SK-N-SH (cell line): ENCODE measurements around the gene SYNE2. TPM values are rescaled to one million over a fixed set of nuclear protein-coding genes. Genes with fewer than 3 reads are reported as not detected.
A peak's percentile ranks its signal among the peaks of the same experiment; 100 is the strongest.

Experiments used
- CTCF ChIA-PET: fragments of 300-600, 350-600 bp; formaldehyde crosslinking; extraction: SDS; loops from one replicate; lab custom pipeline; 2021; lab: Yijun Ruan, JAX
- POLR2A ChIA-PET: fragments of 350-600 bp; sonication (Branson Sonifier 250); formaldehyde crosslinking; extraction: SDS; loops from one replicate; lab custom pipeline; 2020; ENCODE audit warnings: antibody characterized with exemption, inconsistent platforms; lab: Yijun Ruan, JAX
- DNase-seq: peaks from one replicate; pipeline ENCODE4 v3.0.0; 2012
- H2AFZ ChIP-seq: fragments of 200-600 bp; sonication (generic); 2 replicates; pipeline ENCODE4 v1.8.1; 2016; ENCODE audit warnings: antibody characterized with exemption, mild to moderate bottlenecking, low read depth
- H3F3A ChIP-seq: fragments of 200-600 bp; sonication (generic); replicated peaks from 2 replicates; pipeline ENCODE3; 2016; ENCODE audit warnings: antibody characterized with exemption, mild to moderate bottlenecking; ENCODE audit not compliant: insufficient read depth
- H3K27ac ChIP-seq, 2 experiments: fragments of 200-500 bp in 1 of 2; fragments of 200-600 bp in 1 of 2; sonication (Bioruptor generic) in 1 of 2; sonication (generic), shearing (Covaris generic) in 1 of 2; 2 replicates each; pipeline versions ENCODE4 v1.5.1 to v1.6.1; 2014 to 2016; ENCODE audit warnings: low read depth in 2 of 2, inconsistent platforms in 1 of 2, low read length in 1 of 2, mild to moderate bottlenecking in 1 of 2, mixed read lengths in 1 of 2
- H3K27me3 ChIP-seq: fragments of 200-600 bp; sonication (generic), shearing (Covaris generic); 2 replicates; pipeline ENCODE4 v1.6.1; 2016; ENCODE audit warnings: mixed run types; ENCODE audit not compliant: insufficient read depth
- H3K36me3 ChIP-seq, 2 experiments: fragments of 200-500 bp in 1 of 2; fragments of 200-600 bp in 1 of 2; sonication (Bioruptor generic) in 1 of 2; sonication (generic) in 1 of 2; replicated peaks in 1 of 2; 2 replicates each; pipeline versions ENCODE3 to v1.5.1; 2014 to 2016; ENCODE audit warnings: low read length in 1 of 2, mild to moderate bottlenecking in 1 of 2; ENCODE audit not compliant: insufficient read depth in 2 of 2, control insufficient read depth in 1 of 2
- H3K4me1 ChIP-seq, 2 experiments: fragments of 200-500 bp in 1 of 2; fragments of 200-600 bp in 1 of 2; sonication (Bioruptor generic) in 1 of 2; sonication (generic), shearing (Covaris generic) in 1 of 2; 2 replicates each; pipeline versions ENCODE4 v1.5.1 to v1.6.1; 2014 to 2016; ENCODE audit warnings: low read depth in 1 of 2, low read length in 1 of 2, mixed run types in 1 of 2; ENCODE audit not compliant: insufficient read depth in 2 of 2, control insufficient read depth in 1 of 2
- H3K4me2 ChIP-seq: fragments of 200-600 bp; sonication (generic), shearing (Covaris generic); 2 replicates; pipeline ENCODE4 v1.6.1; 2017; ENCODE audit warnings: mixed run types
- H3K4me3 ChIP-seq, 2 experiments: fragments of 200-500 bp in 1 of 2; fragments of 200-600 bp in 1 of 2; sonication (Bioruptor generic) in 1 of 2; sonication (generic), shearing (Covaris generic) in 1 of 2; 2 replicates each; pipeline versions ENCODE4 v1.5.1 to v1.8.1; 2014 to 2016; ENCODE audit warnings: low read depth in 2 of 2, inconsistent platforms in 1 of 2, low read length in 1 of 2, mild to moderate bottlenecking in 1 of 2, mixed read lengths in 1 of 2, moderate library complexity in 1 of 2
- H3K79me2 ChIP-seq: fragments of 200-600 bp; sonication (generic); 2 replicates; pipeline ENCODE4 v1.8.1; 2017; ENCODE audit warnings: mild to moderate bottlenecking; ENCODE audit not compliant: insufficient read depth
- H3K9ac ChIP-seq: fragments of 200-600 bp; sonication (generic); 2 replicates; pipeline ENCODE4 v1.6.1; 2017; ENCODE audit warnings: mixed run types
- H3K9me2 ChIP-seq: fragments of 200-600 bp; sonication (generic); 2 replicates; pipeline ENCODE4 v1.6.1; 2017; ENCODE audit warnings: mixed run types
- H3K9me3 ChIP-seq: fragments of 200-600 bp; sonication (generic); 2 replicates; pipeline ENCODE4 v1.6.1; 2017; ENCODE audit warnings: mixed run types, mild to moderate bottlenecking, moderate library complexity
- H4K20me1 ChIP-seq: fragments of 200-600 bp; sonication (generic); 2 replicates; pipeline ENCODE4 v1.6.1; 2017; ENCODE audit warnings: mild to moderate bottlenecking, mixed run types; ENCODE audit not compliant: insufficient read depth
- CHD2 ChIP-seq: fragments of 150-350 bp; IDR thresholded peaks from 2 replicates; pipeline ENCODE4 v1.6.1; 2018; ENCODE audit warnings: low read length; ENCODE audit not compliant: partially characterized antibody
- ELF1 ChIP-seq: IDR thresholded peaks from 2 replicates; pipeline ENCODE4 v1.4.0; 2012
- FOXJ3 ChIP-seq: sonication (generic); formaldehyde crosslinking; IDR thresholded peaks from 2 replicates; pipeline ENCODE4 v1.5.1; 2020; ENCODE audit warnings: mild to moderate bottlenecking, missing genetic modification reagents
- FOXM1 ChIP-seq: IDR thresholded peaks from 2 replicates; pipeline ENCODE4 v1.4.0; 2012; ENCODE audit warnings: low read depth, mild to moderate bottlenecking
- JUND ChIP-seq: IDR thresholded peaks from 2 replicates; pipeline ENCODE4 v1.4.0; 2012
- MAX ChIP-seq: IDR thresholded peaks from 2 replicates; pipeline ENCODE4 v1.4.0; 2012; ENCODE audit warnings: low read depth
- MEF2A ChIP-seq: IDR thresholded peaks from 2 replicates; pipeline ENCODE4 v1.4.0; 2012; ENCODE audit warnings: low read depth, borderline replicate concordance
- NRF1 ChIP-seq: IDR thresholded peaks from 2 replicates; pipeline ENCODE4 v1.6.1; 2012; ENCODE audit warnings: low read depth, mild to moderate bottlenecking, low read length
- PBX3 ChIP-seq: IDR thresholded peaks from 2 replicates; pipeline ENCODE4; 2012
- RAD21 ChIP-seq: IDR thresholded peaks from 2 replicates; pipeline ENCODE4 v1.6.1; 2012; ENCODE audit warnings: mild to moderate bottlenecking, low read length
- RCOR1 ChIP-seq: fragments of 150-350 bp; IDR thresholded peaks from 2 replicates; pipeline ENCODE4 v1.6.1; 2017; ENCODE audit warnings: antibody characterized with exemption, low read length
- RXRA ChIP-seq: IDR thresholded peaks from 2 replicates; pipeline ENCODE4 v1.4.0; 2012; ENCODE audit warnings: low read depth, mild to moderate bottlenecking, borderline replicate concordance
- TAF1 ChIP-seq: IDR thresholded peaks from 2 replicates; pipeline ENCODE4 v1.6.1; 2012; ENCODE audit warnings: low read depth, mild to moderate bottlenecking, low read length, moderate library complexity, borderline replicate concordance
- TEAD4 ChIP-seq: IDR thresholded peaks from 2 replicates; pipeline ENCODE4 v1.4.0; 2012; ENCODE audit warnings: mild to moderate bottlenecking, borderline replicate concordance; ENCODE audit not compliant: insufficient read depth
- USF1 ChIP-seq: IDR thresholded peaks from 2 replicates; pipeline ENCODE4 v1.4.0; 2012; ENCODE audit warnings: low read depth, borderline replicate concordance
- YY1 ChIP-seq: IDR thresholded peaks from 2 replicates; pipeline ENCODE4 v1.4.0; 2012; ENCODE audit warnings: low read depth, mild to moderate bottlenecking
- WGBS: methylation state at CpG from one replicate; pipeline ENCODE4 v1.1.6; 2017; ENCODE audit warnings: low lambda C conversion rate; 5-methylcytosine and 5-hydroxymethylcytosine counted together
- polyA plus RNA-seq, 3 experiments: library from polyadenylated mRNA; depleted of rRNA; stranded (reverse); fragments of >200 nt; gene quantifications; 2 replicates each; pipeline ENCODE4 v1.2.3, GENCODE V29; 2012
- TF ChIP-seq, protein P1 (sequence below): fragments of 150-350 bp; IDR thresholded peaks from 2 replicates; pipeline ENCODE4 v1.6.1; 2016; ENCODE audit warnings: mild to moderate bottlenecking, low read depth, low read length
- TF ChIP-seq, protein P2 (sequence below): fragments of 200-600 bp; sonication (generic); IDR thresholded peaks from 2 replicates; pipeline ENCODE4 v1.6.1; 2017; ENCODE audit warnings: antibody characterized with exemption, mild to moderate bottlenecking, moderate library complexity
- TF ChIP-seq, protein P3 (sequence below): IDR thresholded peaks from 2 replicates; pipeline ENCODE4 v1.6.1; 2012; ENCODE audit warnings: mild to moderate bottlenecking, low read depth, low read length, moderate library complexity
- TF ChIP-seq, protein P4 (sequence below): IDR thresholded peaks from 2 replicates; pipeline ENCODE4 v1.4.0; 2012; ENCODE audit warnings: low read depth, borderline replicate concordance
- TF ChIP-seq, protein P5 (sequence below): fragments of 150-350 bp; IDR thresholded peaks from 2 replicates; pipeline ENCODE4 v1.6.1; 2017; ENCODE audit warnings: antibody characterized with exemption, low read length, low read depth, borderline replicate concordance

Gene SYNE2
- polyA plus RNA-seq, 1 of the 3 experiments (the other 2 are of a cell fraction), result 7.1 TPM

DNA sequence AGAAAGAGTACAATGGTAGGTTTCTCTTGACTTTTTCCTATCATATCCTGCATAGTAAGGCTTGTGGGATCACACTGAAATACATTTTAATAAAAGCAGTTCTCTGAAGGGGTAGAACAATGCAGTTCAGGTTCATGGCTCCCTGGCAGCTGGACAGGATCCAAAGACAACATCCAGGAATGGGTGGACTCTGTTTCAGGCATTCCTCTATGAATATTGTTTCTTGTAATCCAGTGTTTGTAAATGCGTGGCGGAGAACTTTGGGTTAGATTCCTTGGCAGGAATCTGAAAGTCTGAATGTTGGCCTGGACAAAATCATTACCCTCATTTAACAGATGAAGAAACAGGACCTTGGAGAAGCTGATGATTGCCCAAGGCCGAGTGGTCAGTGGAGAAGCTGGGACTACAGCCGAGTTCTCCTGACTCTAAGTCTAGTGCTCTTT lies 43.5 kb downstream of the SYNE2 start:
- POLR2A ChIA-PET, result no interaction called here
- Histone ChIP-seq H3K4me1 (peaks cover 10 to 31% of the 10 kb centered on the region in 2 experiments), H3K9me2 (no peaks in the 10 kb centered on the region), H3F3A (peaks cover 45% of the 10 kb centered on the region), H3K9me3 (no peaks in the 10 kb centered on the region), H3K79me2 (peaks cover 3% of the 10 kb centered on the region; the same call in 1 of the 2 replicates), H3K4me3 (0 out of 4 replicates have a peak overlapping the region, but pooled peaks of 1 of the 2 experiments have one; percentile 4), H3K27me3 (no peaks in the 10 kb centered on the region), H3K27ac (peak overlapping the region; percentile 78 to 80), H3K9ac (no peak overlapping the region), H4K20me1 (no peaks in the 10 kb centered on the region), H3K36me3 (no peaks in the 10 kb centered on the region), H2AFZ (peak overlapping the region; percentile 25), H3K4me2 (peak overlapping the region; percentile 69)
- 12% methylated on average over 4 of the region's 4 CpGs for WGBS
- DNase-seq, result peak; percentile 34
- CTCF ChIA-PET, result no interaction called here
- no peak for TF ChIP-seq FOXJ3 (CRISPR knock-in tag)
- 0 out of 2 replicates have a peak, but pooled peaks have one; percentile 37 for TF ChIP-seq FOXM1
- no peak for TF ChIP-seq CHD2
- TF ChIP-seq ELF1, result no peak
- TF ChIP-seq, protein P1, sequence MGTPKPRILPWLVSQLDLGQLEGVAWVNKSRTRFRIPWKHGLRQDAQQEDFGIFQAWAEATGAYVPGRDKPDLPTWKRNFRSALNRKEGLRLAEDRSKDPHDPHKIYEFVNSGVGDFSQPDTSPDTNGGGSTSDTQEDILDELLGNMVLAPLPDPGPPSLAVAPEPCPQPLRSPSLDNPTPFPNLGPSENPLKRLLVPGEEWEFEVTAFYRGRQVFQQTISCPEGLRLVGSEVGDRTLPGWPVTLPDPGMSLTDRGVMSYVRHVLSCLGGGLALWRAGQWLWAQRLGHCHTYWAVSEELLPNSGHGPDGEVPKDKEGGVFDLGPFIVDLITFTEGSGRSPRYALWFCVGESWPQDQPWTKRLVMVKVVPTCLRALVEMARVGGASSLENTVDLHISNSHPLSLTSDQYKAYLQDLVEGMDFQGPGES, result no peak
- TF ChIP-seq TEAD4, result peak; percentile 67; the same call in 1 of the 2 replicates
- TF ChIP-seq, protein P2, sequence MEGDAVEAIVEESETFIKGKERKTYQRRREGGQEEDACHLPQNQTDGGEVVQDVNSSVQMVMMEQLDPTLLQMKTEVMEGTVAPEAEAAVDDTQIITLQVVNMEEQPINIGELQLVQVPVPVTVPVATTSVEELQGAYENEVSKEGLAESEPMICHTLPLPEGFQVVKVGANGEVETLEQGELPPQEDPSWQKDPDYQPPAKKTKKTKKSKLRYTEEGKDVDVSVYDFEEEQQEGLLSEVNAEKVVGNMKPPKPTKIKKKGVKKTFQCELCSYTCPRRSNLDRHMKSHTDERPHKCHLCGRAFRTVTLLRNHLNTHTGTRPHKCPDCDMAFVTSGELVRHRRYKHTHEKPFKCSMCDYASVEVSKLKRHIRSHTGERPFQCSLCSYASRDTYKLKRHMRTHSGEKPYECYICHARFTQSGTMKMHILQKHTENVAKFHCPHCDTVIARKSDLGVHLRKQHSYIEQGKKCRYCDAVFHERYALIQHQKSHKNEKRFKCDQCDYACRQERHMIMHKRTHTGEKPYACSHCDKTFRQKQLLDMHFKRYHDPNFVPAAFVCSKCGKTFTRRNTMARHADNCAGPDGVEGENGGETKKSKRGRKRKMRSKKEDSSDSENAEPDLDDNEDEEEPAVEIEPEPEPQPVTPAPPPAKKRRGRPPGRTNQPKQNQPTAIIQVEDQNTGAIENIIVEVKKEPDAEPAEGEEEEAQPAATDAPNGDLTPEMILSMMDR, result no peak
- TF ChIP-seq TAF1, result no peak
- no peak for TF ChIP-seq RCOR1
- TF ChIP-seq, protein P3, sequence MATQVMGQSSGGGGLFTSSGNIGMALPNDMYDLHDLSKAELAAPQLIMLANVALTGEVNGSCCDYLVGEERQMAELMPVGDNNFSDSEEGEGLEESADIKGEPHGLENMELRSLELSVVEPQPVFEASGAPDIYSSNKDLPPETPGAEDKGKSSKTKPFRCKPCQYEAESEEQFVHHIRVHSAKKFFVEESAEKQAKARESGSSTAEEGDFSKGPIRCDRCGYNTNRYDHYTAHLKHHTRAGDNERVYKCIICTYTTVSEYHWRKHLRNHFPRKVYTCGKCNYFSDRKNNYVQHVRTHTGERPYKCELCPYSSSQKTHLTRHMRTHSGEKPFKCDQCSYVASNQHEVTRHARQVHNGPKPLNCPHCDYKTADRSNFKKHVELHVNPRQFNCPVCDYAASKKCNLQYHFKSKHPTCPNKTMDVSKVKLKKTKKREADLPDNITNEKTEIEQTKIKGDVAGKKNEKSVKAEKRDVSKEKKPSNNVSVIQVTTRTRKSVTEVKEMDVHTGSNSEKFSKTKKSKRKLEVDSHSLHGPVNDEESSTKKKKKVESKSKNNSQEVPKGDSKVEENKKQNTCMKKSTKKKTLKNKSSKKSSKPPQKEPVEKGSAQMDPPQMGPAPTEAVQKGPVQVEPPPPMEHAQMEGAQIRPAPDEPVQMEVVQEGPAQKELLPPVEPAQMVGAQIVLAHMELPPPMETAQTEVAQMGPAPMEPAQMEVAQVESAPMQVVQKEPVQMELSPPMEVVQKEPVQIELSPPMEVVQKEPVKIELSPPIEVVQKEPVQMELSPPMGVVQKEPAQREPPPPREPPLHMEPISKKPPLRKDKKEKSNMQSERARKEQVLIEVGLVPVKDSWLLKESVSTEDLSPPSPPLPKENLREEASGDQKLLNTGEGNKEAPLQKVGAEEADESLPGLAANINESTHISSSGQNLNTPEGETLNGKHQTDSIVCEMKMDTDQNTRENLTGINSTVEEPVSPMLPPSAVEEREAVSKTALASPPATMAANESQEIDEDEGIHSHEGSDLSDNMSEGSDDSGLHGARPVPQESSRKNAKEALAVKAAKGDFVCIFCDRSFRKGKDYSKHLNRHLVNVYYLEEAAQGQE, result no peak
- no peak for TF ChIP-seq MAX
- TF ChIP-seq RXRA, result no peak
- peak; percentile 53; the same call in 1 of the 2 replicates for TF ChIP-seq PBX3
- TF ChIP-seq RAD21, result no peak
- TF ChIP-seq, protein P4, sequence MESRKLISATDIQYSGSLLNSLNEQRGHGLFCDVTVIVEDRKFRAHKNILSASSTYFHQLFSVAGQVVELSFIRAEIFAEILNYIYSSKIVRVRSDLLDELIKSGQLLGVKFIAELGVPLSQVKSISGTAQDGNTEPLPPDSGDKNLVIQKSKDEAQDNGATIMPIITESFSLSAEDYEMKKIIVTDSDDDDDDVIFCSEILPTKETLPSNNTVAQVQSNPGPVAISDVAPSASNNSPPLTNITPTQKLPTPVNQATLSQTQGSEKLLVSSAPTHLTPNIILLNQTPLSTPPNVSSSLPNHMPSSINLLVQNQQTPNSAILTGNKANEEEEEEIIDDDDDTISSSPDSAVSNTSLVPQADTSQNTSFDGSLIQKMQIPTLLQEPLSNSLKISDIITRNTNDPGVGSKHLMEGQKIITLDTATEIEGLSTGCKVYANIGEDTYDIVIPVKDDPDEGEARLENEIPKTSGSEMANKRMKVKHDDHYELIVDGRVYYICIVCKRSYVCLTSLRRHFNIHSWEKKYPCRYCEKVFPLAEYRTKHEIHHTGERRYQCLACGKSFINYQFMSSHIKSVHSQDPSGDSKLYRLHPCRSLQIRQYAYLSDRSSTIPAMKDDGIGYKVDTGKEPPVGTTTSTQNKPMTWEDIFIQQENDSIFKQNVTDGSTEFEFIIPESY, result no peak
- TF ChIP-seq MEF2A, result no peak
- no peak for TF ChIP-seq NRF1
- TF ChIP-seq JUND, result peak; percentile 7; the same call in 1 of the 2 replicates
- TF ChIP-seq, protein P5, sequence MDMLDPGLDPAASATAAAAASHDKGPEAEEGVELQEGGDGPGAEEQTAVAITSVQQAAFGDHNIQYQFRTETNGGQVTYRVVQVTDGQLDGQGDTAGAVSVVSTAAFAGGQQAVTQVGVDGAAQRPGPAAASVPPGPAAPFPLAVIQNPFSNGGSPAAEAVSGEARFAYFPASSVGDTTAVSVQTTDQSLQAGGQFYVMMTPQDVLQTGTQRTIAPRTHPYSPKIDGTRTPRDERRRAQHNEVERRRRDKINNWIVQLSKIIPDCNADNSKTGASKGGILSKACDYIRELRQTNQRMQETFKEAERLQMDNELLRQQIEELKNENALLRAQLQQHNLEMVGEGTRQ, result no peak
- no peak for TF ChIP-seq USF1
- no peak for TF ChIP-seq YY1
